T47D (cell line): Measurements from ENCODE around the gene PLBD2.
"Not testable (repeated sequence)": the region's sequence is repeated elsewhere in the genome, so short reads cannot be mapped to it uniquely, and the experiment has no call there.

Experiments
- DNase-seq, 2 experiments: peaks; one replicate each; pipeline versions ENCODE4 v3.0.0 to v3.0.0-alpha.2; 2011 to 2012; ENCODE audit warnings: low read depth in 1 of 2, low spot score in 1 of 2
- JUND ChIP-seq: IDR thresholded peaks from 2 replicates; pipeline ENCODE4 v1.6.1; 2012; ENCODE audit warnings: low read depth
- in situ Hi-C: cut with HindIII; loops from 2 replicates; pipeline ENCODE4 v1.10.0; 2016; ENCODE audit warnings: low sequenced_read_pairs, low pct_unique_long_range_greater_than_20kb

The PLBD2 gene

GRCh38 chr12:113341535-113341934 lies 16.9 kb upstream of the PLBD2 start:
- no peak for DNase-seq
- in situ Hi-C loops: no loop called here
- no peak for TF ChIP-seq JUND

GRCh38 chr12:113345318-113345717 lies 13.1 kb upstream of the PLBD2 start:
- DNase-seq: no peak
- in situ Hi-C loops: no loop called here
- TF ChIP-seq JUND: no peak

GRCh38 chr12:113346353-113346752 lies 12.0 kb upstream of the PLBD2 start:
- in situ Hi-C loops: no loop called here
- no peak for TF ChIP-seq JUND
- no peak for DNase-seq

GRCh38 chr12:113347107-113347506 lies 11.3 kb upstream of the PLBD2 start:
- no peak for DNase-seq
- TF ChIP-seq JUND: no peak
- in situ Hi-C loops: no loop called here

DNA sequence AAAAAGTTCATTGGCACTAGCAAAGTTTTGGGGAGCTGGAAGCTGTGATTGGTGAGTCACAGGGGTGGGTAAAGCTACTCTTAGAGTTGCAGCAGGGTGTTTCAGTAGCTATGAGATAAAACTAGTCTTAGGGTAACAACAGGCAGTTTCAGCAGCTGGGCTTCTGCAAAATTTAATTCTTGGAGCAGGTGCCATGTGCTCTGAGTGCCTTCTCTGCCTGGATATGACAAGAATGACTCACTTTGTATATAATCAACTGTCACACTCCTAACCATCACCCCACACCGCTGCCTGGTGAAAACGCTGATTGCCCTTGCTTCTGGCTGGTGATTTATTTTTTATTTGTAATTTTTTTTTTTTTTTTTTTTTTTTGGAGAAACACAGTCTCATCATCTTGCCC lies 10.5 kb upstream of the PLBD2 start:
- TF ChIP-seq JUND: no peak
- in situ Hi-C loops: no loop called here
- DNase-seq: no peak

- no peak for TF ChIP-seq JUND
- in situ Hi-C loops: no loop called here
- DNase-seq: no peak
Observed at GRCh38 chr12:113348849-113349536, 9.4 kb upstream of the PLBD2 start.

DNA sequence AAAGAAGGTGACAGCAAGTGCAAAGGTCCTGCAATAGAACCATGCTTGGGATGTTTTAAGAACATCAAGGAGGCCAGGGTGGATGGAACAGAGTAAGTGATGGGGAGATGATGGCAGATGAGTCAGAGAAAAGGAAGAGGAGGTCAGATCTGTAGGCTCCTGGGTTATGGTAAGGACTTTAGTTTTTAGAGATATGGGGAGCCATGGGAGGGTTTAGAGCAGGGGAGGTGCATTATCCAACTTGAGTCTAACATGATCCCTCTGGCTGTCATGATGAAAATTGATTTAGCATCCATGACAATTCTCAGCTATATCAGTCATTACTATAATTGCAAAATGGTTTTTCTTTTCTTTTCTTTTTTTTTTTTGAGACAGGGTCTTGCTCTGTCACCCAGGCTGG lies 7.3 kb upstream of the PLBD2 start:
- no peak for DNase-seq
- in situ Hi-C loops: no loop called here
- no peak for TF ChIP-seq JUND

- DNase-seq, in situ Hi-C loops: not testable (repeated sequence)
Observed at GRCh38 chr12:113354192-113354591, 4.2 kb upstream of the PLBD2 start.

- no peak for DNase-seq
- TF ChIP-seq JUND: no peak
- in situ Hi-C loops: no loop called here
Observed at GRCh38 chr12:113359133-113359938, 949 bp downstream of the PLBD2 start.

DNA sequence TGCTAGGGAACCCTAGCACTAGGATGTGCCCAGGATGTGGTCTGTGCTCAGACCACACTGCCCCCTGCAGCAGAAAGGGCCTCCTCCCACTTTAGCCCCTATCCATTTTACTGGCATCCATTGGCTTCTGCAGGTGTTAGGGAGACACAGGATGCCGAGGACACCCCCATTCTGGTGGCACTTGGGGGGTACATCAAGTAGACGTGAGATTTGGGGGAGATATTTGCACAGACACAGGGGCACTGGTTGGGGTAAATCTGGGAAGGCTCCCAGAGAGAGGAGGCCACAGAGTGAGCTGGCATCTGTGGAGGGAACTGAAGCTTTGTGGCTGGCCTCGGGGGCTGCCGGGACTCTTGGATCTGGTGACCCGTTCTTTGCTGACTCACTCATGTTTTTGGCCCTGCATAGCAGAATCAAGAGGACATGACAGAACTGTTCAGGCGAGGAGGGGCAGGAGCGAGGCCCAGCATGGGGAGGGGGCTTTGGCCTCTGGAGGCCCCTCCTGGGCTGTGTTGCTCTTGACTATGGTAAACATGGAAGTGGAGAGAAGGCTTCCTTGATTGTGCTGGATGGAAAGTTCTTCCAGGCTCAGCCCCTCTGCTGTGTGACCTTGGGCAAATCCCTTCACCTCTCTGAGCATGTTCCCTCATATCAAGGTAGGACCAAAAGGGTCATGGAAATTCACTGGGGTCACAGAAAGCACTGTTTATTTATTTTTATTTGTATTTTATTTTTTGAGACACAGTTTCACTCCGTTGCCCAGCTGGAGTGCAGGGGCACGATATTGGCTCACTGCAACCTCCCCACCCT lies 1.8 kb downstream of the PLBD2 start:
- TF ChIP-seq JUND: no peak
- in situ Hi-C loops: no loop called here
- DNase-seq: no peak

DNA sequence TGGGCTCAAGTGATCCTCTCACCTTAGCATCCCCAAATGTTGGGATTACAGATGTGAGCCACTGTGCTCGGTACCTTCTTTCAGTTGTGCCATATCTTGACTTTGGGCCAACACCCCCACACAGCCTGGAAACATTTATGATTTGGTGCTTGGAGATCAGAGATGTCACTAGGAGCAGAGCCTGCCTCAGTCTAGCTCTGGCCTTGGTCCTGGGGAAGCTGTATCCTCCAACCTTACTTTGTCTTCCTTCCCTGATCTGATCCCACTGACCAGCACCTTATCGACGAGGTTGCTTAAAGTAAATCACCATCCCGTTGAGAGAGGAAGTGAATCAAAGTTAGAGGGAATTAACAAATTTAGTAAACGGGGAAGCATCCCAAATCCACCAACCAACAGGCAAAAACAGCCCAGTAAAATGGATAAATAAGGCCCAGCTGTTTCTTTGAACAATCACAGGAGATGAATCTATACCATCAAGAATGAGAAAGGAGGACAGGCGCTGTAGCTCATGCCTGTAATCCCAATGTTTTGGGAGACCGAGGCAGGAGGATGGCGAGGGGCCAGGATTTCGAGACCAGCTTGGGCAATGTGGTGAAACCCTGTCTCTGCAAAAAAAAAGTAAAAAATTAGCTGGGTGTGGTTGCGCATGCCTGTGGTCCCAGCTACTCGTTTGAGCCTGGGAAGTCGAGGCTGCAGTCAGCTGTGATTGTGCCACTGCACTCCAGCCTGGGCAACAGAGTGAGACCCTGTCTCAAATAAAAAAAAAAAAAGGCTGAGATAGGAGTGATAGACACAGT lies 3.4 kb downstream of the PLBD2 start:
- no peak for TF ChIP-seq JUND
- no peak for DNase-seq
- in situ Hi-C loops: no loop called here

DNA sequence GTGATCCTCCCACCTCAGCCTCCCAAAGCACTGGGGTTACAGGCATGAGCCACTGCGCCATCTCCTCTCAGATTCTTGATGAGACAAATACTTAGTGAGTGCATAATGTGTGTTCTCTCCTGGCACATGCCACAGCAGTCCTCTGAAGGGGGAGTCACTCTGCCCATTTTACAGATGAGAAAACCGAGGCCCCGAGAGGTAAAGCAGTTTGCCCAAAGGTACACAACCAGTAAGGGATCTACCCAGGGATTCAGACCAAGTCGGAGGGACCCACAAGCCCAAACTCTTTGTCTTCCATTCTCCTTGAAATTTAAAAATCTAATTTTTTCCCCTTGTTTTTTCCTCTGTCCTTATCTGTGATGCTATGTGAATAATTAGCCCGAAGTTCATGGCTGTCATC lies 6.3 kb downstream of the PLBD2 start:
- no peak for DNase-seq
- TF ChIP-seq JUND: no peak
- in situ Hi-C loops: no loop called here
